Measurements from ENCODE around the gene P3H3. TPM values are rescaled to one million over a fixed set of nuclear protein-coding genes. Genes with fewer than 3 reads are reported as not detected.

P3H3 gene
- total and polyA plus RNA-seq, 2 of the 4 experiments (the other 2 are of a cell fraction), result 27.8 to 83.9 TPM

- H2BK120ac ChIP-seq (ENCODE audit: low read depth, low read length), result no peak overlapping the region
- no peak overlapping the region for H3K56ac ChIP-seq (ENCODE audit: extremely low read depth, insufficient read depth, low read length)
- H3K9me3 ChIP-seq (ENCODE audit: control insufficient read depth, insufficient read depth, low read length), result no peaks in the 10 kb centered on the region
- TF ChIP-seq RAD21 (IDR thresholded peaks at IDR 0.05; ENCODE audit: low read length) (no peak), USF2 (IDR thresholded peaks at IDR 0.05; ENCODE audit: low read depth, low read length) (no peak), NFE2L2 (IDR thresholded peaks at IDR 0.05; ENCODE audit: low read depth, low read length) (no peak)
- no peak overlapping the region for H2BK5ac ChIP-seq (ENCODE audit: low read depth, low read length, poor library complexity, severe bottlenecking)
- dilution Hi-C loops (cut with HindIII; ENCODE audit: low sequenced_read_pairs, unreplicated experiment), result no loop called here
- no CpG with 5 or more reads among the region's 9 CpGs for whole genome bisulfite sequencing, 2 experiments (ENCODE audit: extremely low coverage in 2 of 2, insufficient read length in 1 of 2)
- H3K27ac ChIP-seq (ENCODE audit: insufficient read depth, low read length), result no peak overlapping the region
- no peaks in the 10 kb centered on the region for H3K36me3 ChIP-seq (ENCODE audit: control insufficient read depth, insufficient read depth, low read length)
- DNase-seq (no peak), ATAC-seq (ENCODE audit: low read depth) (no peak)
- H3K9me1 ChIP-seq (ENCODE audit: insufficient read depth, low read length), result 0 out of 2 replicates have a peak, but pooled peaks cover 5% of the 10 kb centered on the region
- no peak overlapping the region for H3K18ac ChIP-seq (ENCODE audit: low read depth, low read length)
- no peak overlapping the region for H2AK9ac ChIP-seq (replicated peaks; ENCODE audit: low read depth, low read length, poor library complexity)
- no peaks in the 10 kb centered on the region for H3K79me1 ChIP-seq (ENCODE audit: low read depth in 1 of 2, low read length in 2 of 2)
- no peak overlapping the region for H2BK15ac ChIP-seq (ENCODE audit: low read depth, low read length)
- CTCF ChIA-PET, result interaction anchor here (0.7 kb wide), 1 partner anchor 37 kb away, joined by 3 read pairs; the partner anchor contains the start of gene GPR162
- no peak overlapping the region for H3K9ac ChIP-seq (ENCODE audit: low read depth, low read length)
- no peaks in the 10 kb centered on the region for H4K20me1 ChIP-seq (ENCODE audit: insufficient read depth, low read length)
- no peak overlapping the region for H3K14ac ChIP-seq (replicated peaks; ENCODE audit: low read depth, low read length)
- intact Hi-C loops (cut with micrococcal nuclease), result no loop called here
- in situ Hi-C loops (cut with MboI; ENCODE audit: low sequenced_read_pairs), result no loop called here
- peaks cover under 1% of the 10 kb centered on the region; the same call in 1 of the 2 replicates for H3K4me1 ChIP-seq (ENCODE audit: control insufficient read depth, insufficient read depth, low read length)
- no peak overlapping the region for H2AFZ ChIP-seq (replicated peaks; ENCODE audit: low read length, poor library complexity)
- no TSS peak for BruUV-seq (replicated peaks)
- H3K4me3 ChIP-seq (ENCODE audit: insufficient read depth, low read depth, low read length), result no peak overlapping the region
- no peak overlapping the region for H3K4ac ChIP-seq (ENCODE audit: low read depth, low read length)
- POLR2A ChIA-PET (ENCODE audit: unreplicated experiment), result no interaction called here
- H3K27me3 ChIP-seq (ENCODE audit: control insufficient read depth, insufficient read depth, low read length), result no peaks in the 10 kb centered on the region
- H2BK20ac ChIP-seq (ENCODE audit: low read depth, low read length), result no peak overlapping the region
- H4K5ac ChIP-seq (ENCODE audit: low read depth, low read length), result no peak overlapping the region
- no peak overlapping the region for H3K4me2 ChIP-seq (ENCODE audit: low read depth, low read length)
- no peak overlapping the region for H3K23ac ChIP-seq (ENCODE audit: low read depth, low read length)
- no peak overlapping the region for H4K91ac ChIP-seq (ENCODE audit: insufficient read depth, low read depth, low read length)
- no peak overlapping the region for H4K8ac ChIP-seq (ENCODE audit: low read depth in 2 of 2, low read length in 2 of 2)
- no peak overlapping the region for H2AK5ac ChIP-seq (ENCODE audit: low read depth, low read length)
Observed at GRCh38 chr12:6783828-6784227, 44.4 kb upstream of the P3H3 start.
